Mucosa of stomach (tissue), 1 donor: ENCODE results near the gene DENND1A.
A peak's percentile ranks its signal among the peaks of the same experiment; 100 is the strongest.
"Not testable (repeated sequence)": the region's sequence is repeated elsewhere in the genome, so short reads cannot be mapped to it uniquely, and the experiment has no call there.

ENCODE experiments used
- H3K27me3 ChIP-seq: one replicate; pipeline ENCODE4 v1.7.0; 2013; ENCODE audit warnings: mild to moderate bottlenecking, low read length; ENCODE audit not compliant: control insufficient read depth, insufficient read depth
- H3K36me3 ChIP-seq: one replicate; pipeline ENCODE4 v1.7.0; 2013; ENCODE audit warnings: low read length; ENCODE audit not compliant: control insufficient read depth, insufficient read depth
- H3K4me1 ChIP-seq: one replicate; pipeline ENCODE4 v1.7.0; 2013; ENCODE audit warnings: mild to moderate bottlenecking, low read length; ENCODE audit not compliant: control insufficient read depth, insufficient read depth
- H3K4me3 ChIP-seq: one replicate; pipeline ENCODE4 v1.7.0; 2013; ENCODE audit warnings: low read length
- H3K9ac ChIP-seq: one replicate; pipeline ENCODE4 v1.7.0; 2013; ENCODE audit warnings: mild to moderate bottlenecking, low read length, moderate library complexity
- H3K9me3 ChIP-seq: one replicate; pipeline ENCODE4 v1.7.0; 2013; ENCODE audit warnings: mild to moderate bottlenecking, low read length, moderate library complexity; ENCODE audit not compliant: control insufficient read depth
- donor health status: Pancreatic carcinoma.

DENND1A gene

GRCh38 chr9:123929870-123930831 lies at the start of gene DENND1A:
Gene DENND1A, minus strand, starts transcription at chr9:123930126. Its CDS starts 221 bp downstream, at chr9:123929905.
- peak within 1 kb of the TSS; percentile 69 for H3K9ac ChIP-seq
- no peaks in the 10 kb centered on the region for H3K36me3 ChIP-seq
- H3K27me3 ChIP-seq: no peaks in the 10 kb centered on the region
- peaks cover 51% of the 10 kb centered on the region for H3K4me1 ChIP-seq
- peak within 1 kb of the TSS; percentile 68 for H3K4me3 ChIP-seq
- no peaks in the 10 kb centered on the region for H3K9me3 ChIP-seq

GRCh38 chr9:123978981-123979380 lies 49.1 kb upstream of the DENND1A start:
- peaks cover 52% of the 10 kb centered on the region for H3K27me3 ChIP-seq
- H3K9me3 ChIP-seq: no peaks in the 10 kb centered on the region

GRCh38 chr9:123976579-123976978 lies 46.7 kb upstream of the DENND1A start:
- H3K9ac ChIP-seq, H3K9me3 ChIP-seq, H3K36me3 ChIP-seq, H3K4me3 ChIP-seq, H3K4me1 ChIP-seq: not testable (repeated sequence)
- peaks cover 42% of the 10 kb centered on the region for H3K27me3 ChIP-seq

More at GRCh38 chr9:123978981-123979380, 49.1 kb upstream of the DENND1A start:
- Histone ChIP-seq H3K36me3 (no peaks in the 10 kb centered on the region), H3K4me1 (no peaks in the 10 kb centered on the region), H3K4me3 (no peak overlapping the region), H3K9ac (no peak overlapping the region)

- Histone ChIP-seq H3K4me1 (no peaks in the 10 kb centered on the region), H3K9me3 (no peaks in the 10 kb centered on the region), H3K4me3 (no peak overlapping the region), H3K9ac (no peak overlapping the region), H3K36me3 (no peaks in the 10 kb centered on the region), H3K27me3 (peaks cover 47% of the 10 kb centered on the region)
Observed at GRCh38 chr9:123975871-123976270, 45.9 kb upstream of the DENND1A start.

GRCh38 chr9:123974471-123974870 lies 44.5 kb upstream of the DENND1A start:
- Histone ChIP-seq H3K36me3 (no peaks in the 10 kb centered on the region), H3K4me1 (no peaks in the 10 kb centered on the region), H3K9ac (no peak overlapping the region), H3K9me3 (no peaks in the 10 kb centered on the region), H3K4me3 (no peak overlapping the region), H3K27me3 (peaks cover 44% of the 10 kb centered on the region)

GRCh38 chr9:123973590-123974223 lies 43.8 kb upstream of the DENND1A start:
- Histone ChIP-seq H3K9me3 (no peaks in the 10 kb centered on the region), H3K9ac (no peak overlapping the region), H3K27me3 (peaks cover 37% of the 10 kb centered on the region), H3K4me1 (no peaks in the 10 kb centered on the region), H3K36me3 (no peaks in the 10 kb centered on the region), H3K4me3 (no peak overlapping the region)

GRCh38 chr9:123972618-123973017 lies 42.7 kb upstream of the DENND1A start:
- Histone ChIP-seq H3K27me3 (peaks cover 37% of the 10 kb centered on the region), H3K4me3 (no peak overlapping the region), H3K9ac (no peak overlapping the region), H3K36me3 (no peaks in the 10 kb centered on the region), H3K9me3 (no peaks in the 10 kb centered on the region), H3K4me1 (no peaks in the 10 kb centered on the region)

GRCh38 chr9:123967323-123967722 lies 37.4 kb upstream of the DENND1A start:
- H3K27me3 ChIP-seq: peaks cover 33% of the 10 kb centered on the region
- no peak overlapping the region for H3K4me3 ChIP-seq
- no peaks in the 10 kb centered on the region for H3K4me1 ChIP-seq
- no peak overlapping the region for H3K9ac ChIP-seq
- no peaks in the 10 kb centered on the region for H3K36me3 ChIP-seq
- H3K9me3 ChIP-seq: no peaks in the 10 kb centered on the region

- Histone ChIP-seq H3K9me3 (no peaks in the 10 kb centered on the region), H3K27me3 (peaks cover 32% of the 10 kb centered on the region), H3K9ac (no peak overlapping the region), H3K4me1 (no peaks in the 10 kb centered on the region), H3K36me3 (no peaks in the 10 kb centered on the region), H3K4me3 (no peak overlapping the region)
Observed at GRCh38 chr9:123965801-123966686, 36.1 kb upstream of the DENND1A start.

GRCh38 chr9:123964761-123965160 lies 34.8 kb upstream of the DENND1A start:
- Histone ChIP-seq H3K4me3 (no peak overlapping the region), H3K27me3 (peaks cover 31% of the 10 kb centered on the region), H3K4me1 (no peaks in the 10 kb centered on the region), H3K9ac (no peak overlapping the region), H3K9me3 (no peaks in the 10 kb centered on the region), H3K36me3 (no peaks in the 10 kb centered on the region)

- peaks cover 32% of the 10 kb centered on the region for H3K27me3 ChIP-seq
- H3K36me3 ChIP-seq: no peaks in the 10 kb centered on the region
- H3K4me3 ChIP-seq: no peak overlapping the region
- no peaks in the 10 kb centered on the region for H3K4me1 ChIP-seq
- no peaks in the 10 kb centered on the region for H3K9me3 ChIP-seq
- H3K9ac ChIP-seq: no peak overlapping the region
Observed at GRCh38 chr9:123960965-123961364, 31.0 kb upstream of the DENND1A start.
